ENCODE measurements around the gene KIRREL2.

The KIRREL2 gene

GRCh38 chr19:35848486-35848885 lies 8.2 kb upstream of the KIRREL2 start:
- no peak for ATAC-seq (replicated peaks; ENCODE audit: extremely low read depth, poor library complexity, severe bottlenecking)
- peaks cover 2% of the 10 kb centered on the region for H3K36me3 Mint-ChIP-seq (ENCODE audit: insufficient read depth)
- H3K4me3 Mint-ChIP-seq, result no peak overlapping the region
- peaks cover 90% of the 10 kb centered on the region for H3K27me3 Mint-ChIP-seq
- no peak overlapping the region for H3K27ac Mint-ChIP-seq (ENCODE audit: low read depth)
- DNase-seq (ENCODE audit: low spot score in 2 of 2), result no peak
- H3K4me1 Mint-ChIP-seq, result peaks cover 18% of the 10 kb centered on the region
- H3K9me3 Mint-ChIP-seq, result no peaks in the 10 kb centered on the region

GRCh38 chr19:35848919-35849505 lies 7.7 kb upstream of the KIRREL2 start:
- H3K36me3 Mint-ChIP-seq (ENCODE audit: insufficient read depth), result peaks cover 2% of the 10 kb centered on the region
- no peaks in the 10 kb centered on the region for H3K9me3 Mint-ChIP-seq
- no peak overlapping the region for H3K4me3 Mint-ChIP-seq

GRCh38 chr19:35851213-35852028 lies 5.3 kb upstream of the KIRREL2 start:
- peaks cover 2% of the 10 kb centered on the region for H3K4me1 Mint-ChIP-seq
- H3K9me3 Mint-ChIP-seq, result no peaks in the 10 kb centered on the region
- no peak overlapping the region for H3K4me3 Mint-ChIP-seq
- no peak for DNase-seq (ENCODE audit: low spot score in 2 of 2)
- ATAC-seq (replicated peaks; ENCODE audit: extremely low read depth, poor library complexity, severe bottlenecking), result no peak
- H3K27ac Mint-ChIP-seq (ENCODE audit: low read depth), result no peak overlapping the region
- peaks cover 86% of the 10 kb centered on the region for H3K27me3 Mint-ChIP-seq
- H3K36me3 Mint-ChIP-seq (ENCODE audit: insufficient read depth), result peaks cover 2% of the 10 kb centered on the region

More at GRCh38 chr19:35848919-35849505, 7.7 kb upstream of the KIRREL2 start:
- ATAC-seq (replicated peaks; ENCODE audit: extremely low read depth, poor library complexity, severe bottlenecking) (no peak), DNase-seq (ENCODE audit: low spot score in 2 of 2) (no peak)
- H3K27me3 Mint-ChIP-seq, result peaks cover 88% of the 10 kb centered on the region
- H3K4me1 Mint-ChIP-seq, result peaks cover 18% of the 10 kb centered on the region
- H3K27ac Mint-ChIP-seq (ENCODE audit: low read depth), result no peak overlapping the region

GRCh38 chr19:35852029-35852780 lies 4.5 kb upstream of the KIRREL2 start, which contains the start of gene NPHS1:
NPHS1 (minus strand) TSS chr19:35852504; CDS start chr19:35851837, 667 bp downstream.
- DNase-seq (ENCODE audit: low spot score in 2 of 2), result no peak
- ATAC-seq (replicated peaks; ENCODE audit: extremely low read depth, poor library complexity, severe bottlenecking), result no peak

GRCh38 chr19:35853038-35853756 lies 3.5 kb upstream of the KIRREL2 start:
- no peak for ATAC-seq (replicated peaks; ENCODE audit: extremely low read depth, poor library complexity, severe bottlenecking)
- Mint-ChIP-seq H3K36me3 (ENCODE audit: insufficient read depth) (no peaks in the 10 kb centered on the region), H3K9me3 (no peaks in the 10 kb centered on the region), H3K4me1 (peaks cover 6% of the 10 kb centered on the region), H3K4me3 (no peak overlapping the region), H3K27ac (ENCODE audit: low read depth) (no peak overlapping the region), H3K27me3 (peaks cover 73% of the 10 kb centered on the region)
- DNase-seq (ENCODE audit: low spot score in 2 of 2), result no peak

More at GRCh38 chr19:35852029-35852780, 4.5 kb upstream of the KIRREL2 start, which contains the start of gene NPHS1:
- Mint-ChIP-seq H3K4me3 (no peak within 1 kb of the TSS), H3K27me3 (peaks cover 78% of the 10 kb centered on the region), H3K27ac (ENCODE audit: low read depth) (no peak within 1 kb of the TSS), H3K4me1 (peaks cover 6% of the 10 kb centered on the region), H3K9me3 (no peaks in the 10 kb centered on the region), H3K36me3 (ENCODE audit: insufficient read depth) (peaks cover 2% of the 10 kb centered on the region)

- peaks cover 6% of the 10 kb centered on the region for H3K4me1 Mint-ChIP-seq
- no peaks in the 10 kb centered on the region for H3K9me3 Mint-ChIP-seq
- H3K27ac Mint-ChIP-seq (ENCODE audit: low read depth), result no peak overlapping the region
- DNase-seq (ENCODE audit: low spot score in 2 of 2), result no peak
- peaks cover 66% of the 10 kb centered on the region for H3K27me3 Mint-ChIP-seq
- no peak for ATAC-seq (replicated peaks; ENCODE audit: extremely low read depth, poor library complexity, severe bottlenecking)
- H3K36me3 Mint-ChIP-seq (ENCODE audit: insufficient read depth), result peaks cover 2% of the 10 kb centered on the region
- no peak overlapping the region for H3K4me3 Mint-ChIP-seq
These were observed 1.6 kb downstream of the KIRREL2 start for GRCh38 chr19:35858311-35858710.

GRCh38 chr19:35859414-35859813 lies 2.7 kb downstream of the KIRREL2 start:
- no peak for ATAC-seq (replicated peaks; ENCODE audit: extremely low read depth, poor library complexity, severe bottlenecking)
- DNase-seq (ENCODE audit: low spot score in 2 of 2), result no peak
- Mint-ChIP-seq H3K9me3 (no peaks in the 10 kb centered on the region), H3K4me1 (peaks cover 6% of the 10 kb centered on the region), H3K4me3 (no peak overlapping the region), H3K27me3 (peaks cover 57% of the 10 kb centered on the region), H3K36me3 (ENCODE audit: insufficient read depth) (peaks cover 2% of the 10 kb centered on the region), H3K27ac (ENCODE audit: low read depth) (no peak overlapping the region)

GRCh38 chr19:35860436-35860817 lies 3.7 kb downstream of the KIRREL2 start:
- Mint-ChIP-seq H3K36me3 (ENCODE audit: insufficient read depth) (peaks cover 2% of the 10 kb centered on the region), H3K27ac (ENCODE audit: low read depth) (no peak overlapping the region), H3K4me1 (peaks cover 6% of the 10 kb centered on the region), H3K4me3 (no peak overlapping the region), H3K27me3 (peaks cover 54% of the 10 kb centered on the region), H3K9me3 (no peaks in the 10 kb centered on the region)
- no peak for DNase-seq (ENCODE audit: low spot score in 2 of 2)
- no peak for ATAC-seq (replicated peaks; ENCODE audit: extremely low read depth, poor library complexity, severe bottlenecking)

- DNase-seq (ENCODE audit: low spot score in 2 of 2), result no peak
- no peak for ATAC-seq (replicated peaks; ENCODE audit: extremely low read depth, poor library complexity, severe bottlenecking)
- Mint-ChIP-seq H3K4me1 (peaks cover 6% of the 10 kb centered on the region), H3K36me3 (ENCODE audit: insufficient read depth) (peaks cover 2% of the 10 kb centered on the region), H3K9me3 (no peaks in the 10 kb centered on the region), H3K27me3 (peaks cover 54% of the 10 kb centered on the region), H3K27ac (ENCODE audit: low read depth) (no peak overlapping the region), H3K4me3 (no peak overlapping the region)
These were observed 4.3 kb downstream of the KIRREL2 start for GRCh38 chr19:35860818-35861639.

- Mint-ChIP-seq H3K4me3 (no peak overlapping the region), H3K9me3 (no peaks in the 10 kb centered on the region), H3K36me3 (ENCODE audit: insufficient read depth) (peaks cover 2% of the 10 kb centered on the region), H3K27me3 (peaks cover 61% of the 10 kb centered on the region), H3K4me1 (peaks cover 4% of the 10 kb centered on the region), H3K27ac (ENCODE audit: low read depth) (no peak overlapping the region)
- ATAC-seq (replicated peaks; ENCODE audit: extremely low read depth, poor library complexity, severe bottlenecking), result no peak
- DNase-seq (ENCODE audit: low spot score in 2 of 2), result no peak
These were observed 5.0 kb downstream of the KIRREL2 start for GRCh38 chr19:35861640-35862160.

- no peaks in the 10 kb centered on the region for H3K9me3 Mint-ChIP-seq
- no peak overlapping the region for H3K27ac Mint-ChIP-seq (ENCODE audit: low read depth)
- peaks cover 64% of the 10 kb centered on the region for H3K27me3 Mint-ChIP-seq
- no peaks in the 10 kb centered on the region for H3K4me1 Mint-ChIP-seq
- no peak overlapping the region for H3K4me3 Mint-ChIP-seq
- DNase-seq (ENCODE audit: low spot score in 2 of 2), result no peak
- peaks cover 2% of the 10 kb centered on the region for H3K36me3 Mint-ChIP-seq (ENCODE audit: insufficient read depth)
- ATAC-seq (replicated peaks; ENCODE audit: extremely low read depth, poor library complexity, severe bottlenecking), result no peak
These were observed 5.8 kb downstream of the KIRREL2 start for GRCh38 chr19:35862528-35862927.
